IPS-18c (cell line): ENCODE measurements around the gene MAGEF1.
A peak's percentile ranks its signal among the peaks of the same experiment; 100 is the strongest.

Source experiments
- H3K4me3 ChIP-seq: 2 replicates; pipeline ENCODE4 v1.7.0; 2013; ENCODE audit warnings: low read depth, mild to moderate bottlenecking, low read length, moderate library complexity; ENCODE audit not compliant: insufficient read depth
- H3K9me3 ChIP-seq: one replicate; pipeline ENCODE4 v1.6.1; 2013; ENCODE audit warnings: mild to moderate bottlenecking, low read length, moderate library complexity; ENCODE audit not compliant: control insufficient read depth, insufficient read depth

Gene MAGEF1

GRCh38 chr3:184711493-184712247 is at the start of gene MAGEF1:
MAGEF1 (minus strand) TSS chr3:184712064; CDS start chr3:184711821, 243 bp downstream.
- H3K9me3 ChIP-seq, result peaks cover 3% of the 10 kb centered on the region
- H3K4me3 ChIP-seq, result peak within 1 kb of the TSS; percentile 70

- Histone ChIP-seq H3K9me3 (no peaks in the 10 kb centered on the region), H3K4me3 (no peak overlapping the region)
These were observed 49.4 kb upstream of the MAGEF1 start for GRCh38 chr3:184761075-184761841.

DNA sequence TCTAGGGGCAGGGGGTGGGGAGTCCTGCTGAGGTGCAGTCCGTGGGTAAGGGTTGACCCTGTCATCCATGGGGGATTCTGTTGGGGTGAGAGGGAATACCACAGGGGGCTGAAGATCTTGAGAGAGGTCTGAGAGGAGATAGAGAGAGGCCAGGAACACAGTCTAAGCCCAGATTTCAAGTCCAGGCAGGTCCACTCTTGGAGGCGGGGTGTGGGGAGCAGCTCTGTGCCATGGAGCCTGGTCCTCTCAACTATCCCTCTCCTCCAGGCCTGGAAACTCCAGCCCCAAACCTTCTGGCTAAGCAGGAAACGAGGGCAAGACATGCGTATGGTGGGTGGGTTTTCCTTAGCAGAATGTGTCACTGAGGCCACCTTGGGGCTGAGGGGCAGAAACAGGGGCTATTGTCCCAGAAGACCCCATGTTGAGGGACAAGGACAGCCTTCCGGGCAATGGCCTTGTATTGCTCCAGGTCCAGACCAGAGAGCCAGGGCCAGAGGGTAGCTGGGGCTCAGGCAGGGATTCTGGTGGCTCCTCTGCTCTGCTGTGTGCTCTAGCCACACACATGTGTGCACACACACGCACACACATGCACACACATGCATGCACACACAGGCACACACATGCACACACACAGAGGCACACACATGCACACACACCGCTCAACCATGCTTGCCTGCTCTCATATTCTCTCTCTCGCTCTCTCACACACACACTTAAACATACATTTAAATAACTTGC is 48.6 kb upstream of the MAGEF1 start:
- no peaks in the 10 kb centered on the region for H3K9me3 ChIP-seq
- H3K4me3 ChIP-seq, result no peak overlapping the region

DNA sequence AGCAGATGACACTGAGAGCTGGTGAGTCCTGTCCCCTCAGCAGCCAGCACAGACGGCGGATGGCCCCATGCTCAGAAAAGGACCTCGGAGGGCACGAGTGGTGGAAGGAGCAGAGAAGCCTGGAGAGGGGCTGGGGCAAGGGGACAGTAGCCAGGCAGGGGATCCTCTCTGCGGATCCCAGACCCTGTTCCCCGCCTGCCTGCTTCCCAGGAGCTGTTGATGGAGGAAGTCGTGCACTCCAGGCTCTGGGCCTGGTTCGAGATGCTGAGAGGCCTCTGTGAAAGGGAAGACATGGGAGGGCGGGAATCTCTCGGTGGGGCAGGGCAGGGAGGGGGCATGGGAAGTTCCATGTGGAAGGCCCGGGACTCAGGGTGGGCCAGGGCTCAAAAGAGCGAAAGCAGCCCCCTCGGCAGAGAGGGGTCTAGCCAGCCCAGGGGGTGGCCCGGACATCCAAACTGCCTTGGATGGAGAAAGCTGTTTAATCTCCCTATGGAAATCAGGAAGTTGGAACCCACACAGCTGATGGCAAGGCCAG is 47.9 kb upstream of the MAGEF1 start:
- H3K9me3 ChIP-seq, result no peaks in the 10 kb centered on the region
- H3K4me3 ChIP-seq, result no peak overlapping the region

GRCh38 chr3:184758056-184758455 is 46.2 kb upstream of the MAGEF1 start:
- H3K9me3 ChIP-seq, result no peaks in the 10 kb centered on the region
- no peak overlapping the region for H3K4me3 ChIP-seq

DNA sequence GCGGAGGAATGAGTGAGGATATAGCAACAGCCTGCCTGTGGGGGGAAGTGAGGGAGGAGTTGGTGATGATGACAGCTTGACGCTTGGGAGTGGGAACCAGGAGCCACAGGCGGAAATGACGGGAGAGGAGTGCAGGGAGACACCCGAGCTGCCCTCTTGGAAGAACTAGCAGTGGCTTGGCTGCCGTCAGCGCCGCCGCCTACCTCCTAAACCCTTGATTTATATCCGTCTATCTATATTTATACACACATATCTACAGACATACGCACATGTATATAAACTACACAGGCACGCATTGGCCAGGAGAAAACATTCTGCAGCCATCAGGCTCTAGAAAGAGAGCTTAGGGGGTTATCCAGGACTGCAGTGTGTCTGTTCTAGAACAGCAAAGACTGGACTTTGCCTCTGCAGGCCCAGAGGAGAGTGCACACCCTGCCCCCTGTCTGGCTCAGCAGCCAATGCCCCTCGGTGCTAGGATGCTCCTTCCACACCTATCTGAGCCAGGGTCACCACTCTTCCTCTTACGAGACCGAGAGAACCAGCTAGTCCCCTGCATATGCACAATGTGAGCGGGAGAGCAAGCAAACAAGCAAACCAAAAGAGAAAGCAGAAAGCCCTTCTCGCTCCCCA is 45.3 kb upstream of the MAGEF1 start:
- no peaks in the 10 kb centered on the region for H3K9me3 ChIP-seq
- H3K4me3 ChIP-seq, result no peak overlapping the region

DNA sequence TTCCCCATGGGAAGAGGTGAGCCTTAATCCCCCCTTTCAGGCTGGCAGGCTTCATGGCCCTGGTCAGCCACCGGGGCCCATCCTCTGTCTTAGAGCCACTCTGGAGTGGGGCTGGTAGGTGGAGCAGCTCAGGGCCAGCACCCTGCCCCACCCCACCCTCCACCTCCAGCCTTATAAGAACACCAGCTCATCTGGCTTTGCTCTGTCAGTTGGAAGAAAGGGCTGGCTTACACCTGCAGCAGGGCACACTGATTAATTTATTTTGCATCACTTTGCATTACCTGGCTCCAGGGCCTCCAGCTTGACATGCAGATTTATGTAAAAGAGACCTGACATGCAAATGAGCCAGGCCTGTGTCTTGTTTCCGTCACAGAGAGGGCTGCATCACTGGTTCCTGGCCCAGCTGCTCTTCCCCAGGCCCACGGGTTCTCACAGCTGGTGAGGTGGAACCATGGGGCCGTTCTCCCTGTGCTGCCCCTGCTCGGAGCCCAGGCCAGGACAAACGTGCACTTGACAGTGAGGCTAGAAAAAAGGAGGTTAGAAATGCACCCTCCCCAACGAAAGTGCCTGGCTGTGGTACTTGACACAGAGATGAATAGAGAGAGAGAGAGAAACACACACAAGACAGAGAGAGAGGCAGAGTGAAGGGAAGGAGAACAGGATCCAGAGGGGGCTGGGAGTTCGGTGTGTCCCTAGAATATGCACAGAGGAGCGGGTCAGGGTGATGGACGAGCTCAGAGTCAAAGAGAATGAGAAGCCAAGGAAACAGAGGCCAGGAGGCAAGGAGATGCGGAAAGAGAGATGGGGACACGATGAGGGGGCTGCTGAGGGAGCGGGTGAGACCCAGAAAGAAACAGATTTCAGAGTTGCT is 44.5 kb upstream of the MAGEF1 start:
- Histone ChIP-seq H3K4me3 (no peak overlapping the region), H3K9me3 (no peaks in the 10 kb centered on the region)

- no peak overlapping the region for H3K4me3 ChIP-seq
- no peaks in the 10 kb centered on the region for H3K9me3 ChIP-seq
These were observed 43.5 kb upstream of the MAGEF1 start for GRCh38 chr3:184755315-184755731.

DNA sequence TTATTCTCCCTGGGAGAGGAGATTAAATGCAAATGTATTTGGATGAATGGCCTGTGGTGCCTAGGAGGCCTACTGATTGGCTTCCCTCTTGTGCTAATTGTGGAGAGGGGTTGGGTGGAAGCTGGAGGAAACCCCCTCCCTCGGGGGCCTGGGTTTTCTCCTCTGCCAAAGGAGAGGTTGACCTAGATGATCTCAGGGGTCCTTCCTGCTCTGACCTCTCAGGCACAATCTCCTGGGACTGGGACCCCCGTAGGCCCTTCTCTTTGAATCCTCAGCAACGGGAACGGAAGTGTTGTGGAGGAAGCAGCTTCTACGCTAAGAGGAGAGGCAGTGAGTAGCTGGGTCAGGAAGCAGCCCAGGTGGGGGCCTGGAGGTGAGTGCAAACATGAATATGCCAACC is 40.5 kb upstream of the MAGEF1 start:
- Histone ChIP-seq H3K4me3 (no peak overlapping the region), H3K9me3 (no peaks in the 10 kb centered on the region)

DNA sequence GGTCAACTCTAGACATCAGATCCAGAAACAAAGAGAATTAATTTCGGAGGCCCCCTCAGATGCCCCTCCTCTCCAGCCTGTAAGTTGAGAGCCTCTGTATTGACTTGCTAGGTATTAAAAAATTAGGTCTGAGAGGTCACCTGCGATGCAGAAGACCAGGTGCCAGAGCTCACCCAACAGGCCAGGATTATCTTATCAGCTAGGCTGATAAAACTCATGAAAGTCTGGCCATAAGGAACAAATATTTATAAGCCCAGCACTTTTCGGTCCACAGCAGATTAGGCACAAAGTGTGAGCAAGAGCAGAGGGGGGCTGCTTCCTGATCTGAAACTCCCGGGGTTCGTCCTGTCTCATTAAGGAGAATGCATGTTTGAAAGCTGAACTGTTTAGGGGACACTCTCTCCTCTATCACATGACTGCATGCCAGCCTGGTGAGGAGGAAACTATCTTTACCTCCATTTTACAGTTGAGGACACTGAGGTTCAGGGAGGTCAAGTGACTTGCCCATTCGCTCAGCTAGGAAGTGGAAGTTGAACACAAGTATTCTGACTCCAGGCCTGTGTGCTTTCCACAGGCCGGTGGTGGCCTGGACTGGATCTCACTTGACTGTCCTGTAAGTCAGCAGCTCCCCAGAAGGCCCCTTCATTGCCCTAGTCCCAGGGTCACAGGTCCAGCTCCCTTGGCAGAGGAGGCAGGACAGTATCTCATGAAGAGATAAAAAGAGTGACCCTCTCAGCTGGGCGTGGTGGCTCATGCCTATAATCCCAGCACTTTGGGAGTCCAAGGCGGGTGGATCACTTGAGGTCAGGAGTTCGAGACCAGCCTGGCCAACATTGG is 39.6 kb upstream of the MAGEF1 start:
- Histone ChIP-seq H3K4me3 (no peak overlapping the region), H3K9me3 (no peaks in the 10 kb centered on the region)

GRCh38 chr3:184750349-184751083 is 38.7 kb upstream of the MAGEF1 start:
- H3K4me3 ChIP-seq, result no peak overlapping the region
- H3K9me3 ChIP-seq, result no peaks in the 10 kb centered on the region

DNA sequence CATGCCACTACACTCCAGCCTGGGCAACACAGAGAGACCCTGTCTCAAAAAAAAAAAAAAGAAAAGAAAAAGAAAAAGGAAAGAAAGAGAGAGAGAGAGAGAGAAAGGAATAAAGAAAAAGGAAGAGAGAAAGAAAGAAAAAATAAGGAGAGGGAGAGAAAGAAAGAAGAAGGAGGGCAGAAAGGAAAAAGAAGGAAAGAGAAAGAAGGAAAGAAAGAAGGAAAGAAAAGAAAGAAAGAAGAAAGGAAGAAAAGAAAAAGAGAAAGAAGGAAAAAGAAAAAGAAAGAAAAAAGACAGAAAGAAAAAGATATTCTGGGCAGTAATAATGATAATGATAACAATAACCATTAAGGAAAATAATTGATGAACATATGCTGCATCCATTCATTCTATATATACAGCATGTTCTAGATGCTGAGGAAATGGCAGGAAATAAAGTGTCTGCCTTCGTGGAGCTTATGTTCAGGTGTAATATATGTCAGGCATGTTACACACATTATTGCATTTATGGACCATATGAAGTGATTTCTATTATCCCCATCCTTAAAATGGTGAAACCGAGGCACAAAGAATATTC is 37.4 kb upstream of the MAGEF1 start:
- H3K9me3 ChIP-seq, result no peaks in the 10 kb centered on the region
- no peak overlapping the region for H3K4me3 ChIP-seq

DNA sequence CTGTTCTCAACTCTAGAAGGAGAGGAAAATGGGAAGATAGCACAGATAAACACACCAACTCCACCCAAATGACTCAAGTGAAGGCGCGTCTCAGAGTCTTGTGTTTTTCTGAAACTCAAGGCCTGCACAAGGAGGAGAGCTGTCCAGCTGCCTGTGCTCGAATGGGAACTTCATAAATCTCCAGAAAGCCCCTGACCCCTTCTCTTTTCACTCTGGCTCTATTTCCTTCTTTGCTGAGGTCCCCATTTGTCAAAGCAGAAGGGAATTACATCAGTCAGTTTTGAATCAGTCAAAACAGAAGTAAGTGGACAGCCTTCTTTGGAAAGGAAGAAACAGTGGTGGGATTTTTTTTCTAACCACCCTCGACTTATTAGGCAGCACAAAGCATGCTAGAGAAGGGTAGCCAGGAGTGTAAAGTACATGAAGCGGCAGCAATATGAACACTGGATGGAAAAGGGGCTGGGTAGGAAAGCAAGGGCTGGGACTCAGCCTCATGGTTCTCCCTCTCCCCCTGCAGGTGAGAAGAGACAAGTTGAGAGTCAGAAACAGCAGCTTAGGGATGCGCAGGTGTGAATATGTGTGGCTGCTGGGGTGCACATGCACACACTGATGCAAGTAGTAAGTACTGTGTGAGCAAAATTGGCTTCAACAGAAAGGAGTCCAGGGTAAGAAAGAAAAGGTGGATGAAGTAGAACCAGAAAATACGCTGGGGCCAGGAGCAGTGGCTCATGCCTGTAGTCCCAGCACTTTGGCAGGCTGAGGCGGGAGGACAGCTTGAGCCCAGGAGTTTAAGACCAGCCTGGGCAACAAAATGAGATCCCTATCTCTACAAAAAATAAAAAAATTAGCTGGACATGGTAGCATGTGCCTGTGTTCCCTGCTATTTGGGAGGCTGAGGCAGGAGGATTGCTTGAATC is 36.6 kb upstream of the MAGEF1 start:
- H3K4me3 ChIP-seq, result no peak overlapping the region
- H3K9me3 ChIP-seq, result no peaks in the 10 kb centered on the region
